ENCODE data around the gene DHRS2.
A peak's percentile ranks its signal among the peaks of the same experiment; 100 is the strongest.

DNA sequence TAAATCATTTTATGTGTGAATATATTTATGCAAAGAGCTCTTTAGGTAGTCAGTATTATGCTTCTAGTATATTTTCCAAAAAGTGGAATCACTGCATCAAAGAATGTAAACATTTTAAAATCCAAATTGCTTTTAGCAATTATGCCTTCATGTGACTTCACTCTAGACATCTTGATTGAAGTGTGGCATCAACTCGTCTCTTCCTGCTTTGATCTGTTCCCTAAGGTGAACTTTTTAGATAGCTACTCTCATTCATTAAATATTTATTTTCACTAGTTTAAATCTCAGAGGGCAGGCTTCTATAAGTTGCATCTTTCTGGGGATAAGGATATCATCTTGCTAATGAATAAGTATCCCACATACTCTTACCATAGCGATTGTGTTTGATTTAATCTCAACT, 39.2 kb downstream of the DHRS2 start:
- TF ChIP-seq, protein P1, sequence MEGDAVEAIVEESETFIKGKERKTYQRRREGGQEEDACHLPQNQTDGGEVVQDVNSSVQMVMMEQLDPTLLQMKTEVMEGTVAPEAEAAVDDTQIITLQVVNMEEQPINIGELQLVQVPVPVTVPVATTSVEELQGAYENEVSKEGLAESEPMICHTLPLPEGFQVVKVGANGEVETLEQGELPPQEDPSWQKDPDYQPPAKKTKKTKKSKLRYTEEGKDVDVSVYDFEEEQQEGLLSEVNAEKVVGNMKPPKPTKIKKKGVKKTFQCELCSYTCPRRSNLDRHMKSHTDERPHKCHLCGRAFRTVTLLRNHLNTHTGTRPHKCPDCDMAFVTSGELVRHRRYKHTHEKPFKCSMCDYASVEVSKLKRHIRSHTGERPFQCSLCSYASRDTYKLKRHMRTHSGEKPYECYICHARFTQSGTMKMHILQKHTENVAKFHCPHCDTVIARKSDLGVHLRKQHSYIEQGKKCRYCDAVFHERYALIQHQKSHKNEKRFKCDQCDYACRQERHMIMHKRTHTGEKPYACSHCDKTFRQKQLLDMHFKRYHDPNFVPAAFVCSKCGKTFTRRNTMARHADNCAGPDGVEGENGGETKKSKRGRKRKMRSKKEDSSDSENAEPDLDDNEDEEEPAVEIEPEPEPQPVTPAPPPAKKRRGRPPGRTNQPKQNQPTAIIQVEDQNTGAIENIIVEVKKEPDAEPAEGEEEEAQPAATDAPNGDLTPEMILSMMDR (IDR thresholded peaks at IDR 0.05; ENCODE audit: poor library complexity, severe bottlenecking): no peak
- TF ChIP-seq, protein P2, sequence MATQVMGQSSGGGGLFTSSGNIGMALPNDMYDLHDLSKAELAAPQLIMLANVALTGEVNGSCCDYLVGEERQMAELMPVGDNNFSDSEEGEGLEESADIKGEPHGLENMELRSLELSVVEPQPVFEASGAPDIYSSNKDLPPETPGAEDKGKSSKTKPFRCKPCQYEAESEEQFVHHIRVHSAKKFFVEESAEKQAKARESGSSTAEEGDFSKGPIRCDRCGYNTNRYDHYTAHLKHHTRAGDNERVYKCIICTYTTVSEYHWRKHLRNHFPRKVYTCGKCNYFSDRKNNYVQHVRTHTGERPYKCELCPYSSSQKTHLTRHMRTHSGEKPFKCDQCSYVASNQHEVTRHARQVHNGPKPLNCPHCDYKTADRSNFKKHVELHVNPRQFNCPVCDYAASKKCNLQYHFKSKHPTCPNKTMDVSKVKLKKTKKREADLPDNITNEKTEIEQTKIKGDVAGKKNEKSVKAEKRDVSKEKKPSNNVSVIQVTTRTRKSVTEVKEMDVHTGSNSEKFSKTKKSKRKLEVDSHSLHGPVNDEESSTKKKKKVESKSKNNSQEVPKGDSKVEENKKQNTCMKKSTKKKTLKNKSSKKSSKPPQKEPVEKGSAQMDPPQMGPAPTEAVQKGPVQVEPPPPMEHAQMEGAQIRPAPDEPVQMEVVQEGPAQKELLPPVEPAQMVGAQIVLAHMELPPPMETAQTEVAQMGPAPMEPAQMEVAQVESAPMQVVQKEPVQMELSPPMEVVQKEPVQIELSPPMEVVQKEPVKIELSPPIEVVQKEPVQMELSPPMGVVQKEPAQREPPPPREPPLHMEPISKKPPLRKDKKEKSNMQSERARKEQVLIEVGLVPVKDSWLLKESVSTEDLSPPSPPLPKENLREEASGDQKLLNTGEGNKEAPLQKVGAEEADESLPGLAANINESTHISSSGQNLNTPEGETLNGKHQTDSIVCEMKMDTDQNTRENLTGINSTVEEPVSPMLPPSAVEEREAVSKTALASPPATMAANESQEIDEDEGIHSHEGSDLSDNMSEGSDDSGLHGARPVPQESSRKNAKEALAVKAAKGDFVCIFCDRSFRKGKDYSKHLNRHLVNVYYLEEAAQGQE (IDR thresholded peaks at IDR 0.05; ENCODE audit: borderline replicate concordance): no peak
- TF ChIP-seq POLR2AphosphoS5 (IDR thresholded peaks at IDR 0.05) (peak; percentile 56), SMC3 (conservative IDR thresholded peaks at IDR 0.05; ENCODE audit: poor library complexity) (no peak), EZH2 (IDR thresholded peaks at IDR 0.05; ENCODE audit: borderline replicate concordance, insufficient read depth, low read length, poor library complexity, severe bottlenecking) (no peak), RAD21 (conservative IDR thresholded peaks at IDR 0.05) (no peak), TAF1 (IDR thresholded peaks at IDR 0.05; ENCODE audit: low read depth) (no peak)
